Spleen (tissue), 11 donors: Measurements from ENCODE around the gene SPDYC. TPM values are rescaled to one million over a fixed set of nuclear protein-coding genes. Genes with fewer than 3 reads are reported as not detected.

Source experiments
- DNase-seq: peaks from one replicate; pipeline ENCODE4 v3.0.0-alpha.2; 2020
- H3K27ac ChIP-seq, 8 donors: fragments of 200-600 bp; sonication (generic) in 7 of 8; 1 replicate in 4 of 8; 2 replicates in 4 of 8; pipeline versions ENCODE4 v1.5.0 to v1.8.0; 2016 to 2021; ENCODE audit warnings: inconsistent platforms in 4 of 8, mild to moderate bottlenecking in 4 of 8, moderate library complexity in 1 of 8
- H3K27me3 ChIP-seq, 7 donors: fragments of 200-600 bp; sonication (generic) in 6 of 7; replicated peaks in 1 of 7; 1 replicate in 4 of 7; 2 replicates in 3 of 7; pipeline versions ENCODE4 v1.5.0 to v1.8.0; 2016 to 2021; ENCODE audit warnings: inconsistent platforms in 3 of 7, mild to moderate bottlenecking in 1 of 7
- H3K36me3 ChIP-seq, 6 donors: fragments of 200-600 bp; sonication (generic) in 5 of 6; 1 replicate in 4 of 6; 2 replicates in 2 of 6; pipeline versions ENCODE4 v1.5.0 to v1.8.0; 2016 to 2021; ENCODE audit warnings: inconsistent platforms in 2 of 6
- H3K4me1 ChIP-seq, 6 donors: fragments of 200-600 bp; sonication (generic) in 5 of 6; 1 replicate in 3 of 6; 2 replicates in 3 of 6; pipeline versions ENCODE4 v1.5.0 to v1.8.0; 2016 to 2021; ENCODE audit warnings: inconsistent platforms in 3 of 6
- H3K4me3 ChIP-seq, 8 donors: fragments of 200-600 bp; sonication (generic) in 7 of 8; 1 replicate in 4 of 8; 2 replicates in 4 of 8; pipeline versions ENCODE4 v1.5.0 to v1.8.0; 2016 to 2021; ENCODE audit warnings: inconsistent platforms in 4 of 8, mild to moderate bottlenecking in 4 of 8, moderate library complexity in 2 of 8
- H3K9me3 ChIP-seq, 8 donors: fragments of 200-600 bp; sonication (generic) in 7 of 8; 1 replicate in 4 of 8; 2 replicates in 4 of 8; pipeline versions ENCODE4 v1.5.0 to v1.8.0; 2016 to 2021; ENCODE audit warnings: inconsistent platforms in 4 of 8
- CTCF ChIP-seq, 11 experiments: fragments of 200-600 bp in 7 of 11; fragments of 450-650 bp in 4 of 11; sonication (generic) in 4 of 11; IDR thresholded peaks in 8 of 11; conservative IDR thresholded peaks in 3 of 11; 1 replicate in 7 of 11; 2 replicates in 4 of 11; pipeline versions ENCODE4 v1.4.0 to v1.8.0; 2016 to 2021; ENCODE audit warnings: antibody characterized with exemption in 11 of 11, inconsistent platforms in 4 of 11, mild to moderate bottlenecking in 1 of 11
- POLR2A ChIP-seq, 3 donors: fragments of 450-650 bp; IDR thresholded peaks; one replicate each; pipeline ENCODE4 v1.5.1; 2017; ENCODE audit warnings: antibody characterized with exemption in 3 of 3, mild to moderate bottlenecking in 1 of 3
- POLR2AphosphoS5 ChIP-seq, 3 donors: sonication (generic); formaldehyde crosslinking; IDR thresholded peaks; one replicate each; pipeline ENCODE4 v1.5.1; 2017; ENCODE audit warnings: antibody characterized with exemption in 3 of 3
- WGBS, 5 donors: extraction: QIAGEN DNeasy Blood & Tissue Kit in 3 of 5; methylation state at CpG; one replicate each; pipeline versions ENCODE4 v1.1.5 to v1.1.7; 2013 to 2018; 5-methylcytosine and 5-hydroxymethylcytosine counted together
- intact Hi-C: fragments of 100-400 bp; cut with DNase I; formaldehyde crosslinking; loops from one replicate; pipeline ENCODE4 v1.15.0; 2023; ENCODE audit warnings: low total_unique reads
- polyA plus RNA-seq, 3 donors: library from polyadenylated mRNA; stranded (reverse); fragments of 200-250 nt; gene quantifications; one replicate each; pipeline ENCODE4 v1.2.1, GENCODE V29; 2013
- total RNA-seq, 7 donors: library from RNA; depleted of rRNA in 3 of 7; stranded (reverse); fragments of >200 nt in 3 of 7; fragmentation: NEBNext Ultra II Directional in 4 of 7; extraction: Animal tissue kit (Norgen Biotek cat#: 25700) in 4 of 7; gene quantifications; one replicate each; pipeline versions ENCODE4 v1.1.0 to v1.2.1, GENCODE V29; 2016 to 2021
- donor health status: healthy with polysubstance abuse.
- donor health status: DM: no; HTN: no; CAD: no; lungs with moderate emphysema.
- donor health status: DM: no; HTN: no; CAD: no.
- donor health status: Bipolar disorder and iron deficiency.
- donor health status: healthy.
- donor health status: DM: no; HTN: no; CAD: no.
- donor health status: DM: yes; HTN: yes; CAD: no.

Gene SPDYC
- total and polyA plus RNA-seq, 10 donors: 0.11 TPM; not detected in 9

DNA sequence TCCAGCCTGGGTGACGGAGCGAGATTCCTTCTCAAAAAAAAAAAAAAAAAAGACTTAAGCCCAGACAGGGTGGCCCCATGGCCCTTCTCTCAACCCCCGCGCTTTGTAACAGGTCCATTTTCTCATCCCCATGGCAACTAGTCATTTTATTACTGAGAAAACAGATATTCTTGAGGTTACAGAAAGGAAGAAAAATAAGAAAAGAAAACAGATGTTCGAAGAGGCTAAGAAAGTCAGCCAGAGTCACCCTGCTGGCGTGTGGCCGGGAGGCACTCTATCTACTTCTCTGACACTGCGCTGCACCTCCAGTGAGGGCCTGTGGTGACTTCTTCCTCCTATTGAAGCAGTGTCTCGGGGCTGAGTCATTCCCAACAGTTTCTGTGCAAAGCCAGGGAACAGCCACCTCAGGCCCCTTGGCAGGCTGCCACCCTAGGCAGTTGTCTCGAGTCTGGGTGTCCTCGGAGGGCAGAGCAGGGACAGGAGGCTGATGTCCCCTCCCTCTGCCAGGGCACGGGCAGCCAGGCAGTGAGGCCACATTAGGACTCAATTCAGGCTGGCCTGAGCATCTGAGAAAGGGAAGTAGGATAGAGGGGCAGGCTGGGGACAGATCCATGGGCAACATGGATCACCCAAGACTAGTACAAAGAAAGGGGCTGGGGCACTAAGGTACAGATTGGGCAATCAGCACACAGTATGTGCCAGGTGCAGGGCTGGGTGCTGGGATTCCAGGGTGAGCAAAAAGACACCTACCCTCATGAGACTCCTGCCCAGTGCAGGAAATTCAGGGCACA, 19.3 kb upstream of the SPDYC start:
- intact Hi-C loops: no loop called here
- peak overlapping the region in 7 of 8 donors; percentile 17 to 76 (median 58) for H3K27ac ChIP-seq

GRCh38 chr11:65151331-65151899, 18.6 kb upstream of the SPDYC start:
- H3K36me3 ChIP-seq: no peaks in the 10 kb centered on the region
- H3K27me3 ChIP-seq: no peaks in the 10 kb centered on the region
- no peak for DNase-seq
- H3K27ac ChIP-seq: peak overlapping the region in 6 of 8 donors; percentile 38 to 76 (median 64)
- TF ChIP-seq POLR2AphosphoS5 (IDR thresholded peaks at IDR 0.05) (no peak), POLR2A (IDR thresholded peaks at IDR 0.05) (no peak), CTCF (IDR thresholded peaks at IDR 0.05 in 8 of 11, conservative IDR thresholded peaks at IDR 0.05 in 3 of 11) (no peak)
- intact Hi-C loops: no loop called here
- no peak overlapping the region for H3K4me3 ChIP-seq
- WGBS, 5 donors: 47 to 61% (median 57%) methylated on average over 3 of the region's 3 CpGs
- H3K9me3 ChIP-seq: peaks cover 0 to 8% (median 0%) of the 10 kb centered on the region in 8 donors
- H3K4me1 ChIP-seq: peaks cover 0 to 38% (median 17%) of the 10 kb centered on the region in 6 donors

More for the DNA sequence above, 19.3 kb upstream of the SPDYC start:
- Histone ChIP-seq H3K9me3 (peaks cover 0 to 8% (median 0%) of the 10 kb centered on the region in 8 donors), H3K4me1 (peaks cover 0 to 45% (median 17%) of the 10 kb centered on the region in 6 donors), H3K36me3 (no peaks in the 10 kb centered on the region), H3K27me3 (no peaks in the 10 kb centered on the region), H3K4me3 (no peak overlapping the region)
- TF ChIP-seq POLR2AphosphoS5 (IDR thresholded peaks at IDR 0.05): peak; percentile 35 to 58 (median 40)
- TF ChIP-seq CTCF (IDR thresholded peaks at IDR 0.05 in 8 of 11, conservative IDR thresholded peaks at IDR 0.05 in 3 of 11): peak in 1 of 11 experiments; percentile 13
- no peak for TF ChIP-seq POLR2A (IDR thresholded peaks at IDR 0.05)
- 19 to 39% (median 29%) methylated on average over 9 to 12 of the region's 12 CpGs for WGBS, 5 donors
- DNase-seq: peak; percentile 82

DNA sequence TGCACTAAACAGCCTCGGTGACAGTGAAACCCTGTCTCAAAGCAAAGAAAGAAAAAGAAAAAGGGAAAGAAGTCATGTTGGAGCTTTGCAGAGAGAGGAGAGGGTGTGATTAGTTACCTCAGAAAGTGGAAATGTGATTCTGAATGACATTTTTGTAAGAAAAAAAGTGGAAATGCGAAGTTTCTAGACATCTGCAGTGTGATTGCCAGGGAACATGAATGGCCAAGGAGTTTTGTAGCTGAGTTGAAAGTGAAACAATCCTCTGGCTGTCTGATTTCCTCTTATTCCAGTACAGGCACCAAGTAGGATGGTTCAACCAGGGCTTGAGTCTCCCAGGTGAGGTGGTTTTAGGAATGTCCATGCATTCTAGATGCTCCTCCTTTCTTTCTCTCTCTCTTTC, 17.9 kb upstream of the SPDYC start:
- 58 to 69% (median 62%) methylated on average over 2 of the region's 2 CpGs for WGBS, 5 donors
- Histone ChIP-seq H3K27ac (peak overlapping the region in 4 of 8 donors; percentile 4 to 76 (median 72)), H3K27me3 (no peaks in the 10 kb centered on the region), H3K4me1 (peaks cover 0 to 35% (median 17%) of the 10 kb centered on the region in 6 donors), H3K36me3 (no peaks in the 10 kb centered on the region), H3K4me3 (no peak overlapping the region), H3K9me3 (peaks cover 0 to 6% (median 0%) of the 10 kb centered on the region in 8 donors)
- intact Hi-C loops: no loop called here
- no peak for DNase-seq
- TF ChIP-seq POLR2A (IDR thresholded peaks at IDR 0.05): no peak
- no peak for TF ChIP-seq POLR2AphosphoS5 (IDR thresholded peaks at IDR 0.05)
- no peak for TF ChIP-seq CTCF (IDR thresholded peaks at IDR 0.05 in 8 of 11, conservative IDR thresholded peaks at IDR 0.05 in 3 of 11)

DNA sequence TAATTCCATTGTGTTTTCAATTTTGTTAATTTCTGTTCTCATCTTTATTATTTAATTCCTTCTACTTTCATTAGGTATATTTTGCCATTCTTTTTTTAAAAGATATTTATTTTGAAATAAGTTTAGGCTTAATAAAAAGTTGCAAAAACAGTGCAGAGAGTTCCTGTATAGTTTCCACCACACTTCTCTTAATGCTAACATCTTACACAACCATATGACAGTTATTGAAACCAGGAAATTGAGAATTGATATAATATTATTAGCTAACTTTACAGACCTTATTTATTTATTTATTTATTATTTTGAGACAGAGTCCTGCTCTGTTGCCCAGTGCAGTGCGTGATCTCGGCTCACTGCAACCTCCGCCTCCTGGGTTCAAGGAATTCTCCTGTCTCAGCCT, 13.8 kb upstream of the SPDYC start:
- DNase-seq: peak; percentile 16
- peaks cover 0 to 15% (median 8%) of the 10 kb centered on the region in 6 donors for H3K4me1 ChIP-seq
- no peaks in the 10 kb centered on the region for H3K9me3 ChIP-seq
- TF ChIP-seq POLR2A (IDR thresholded peaks at IDR 0.05): no peak
- no peak for TF ChIP-seq CTCF (IDR thresholded peaks at IDR 0.05 in 8 of 11, conservative IDR thresholded peaks at IDR 0.05 in 3 of 11)
- no peak for TF ChIP-seq POLR2AphosphoS5 (IDR thresholded peaks at IDR 0.05)
- intact Hi-C loops: no loop called here
- H3K27ac ChIP-seq: no peak overlapping the region
- WGBS, 5 donors: 88 to 97% (median 91%) methylated on average over 3 of the region's 3 CpGs
- H3K4me3 ChIP-seq: no peak overlapping the region
- H3K27me3 ChIP-seq: no peaks in the 10 kb centered on the region
- H3K36me3 ChIP-seq: no peaks in the 10 kb centered on the region
